Stimulated activated CD8-positive, alpha-beta memory T cell treated with anti-CD3 and anti-CD28 coated beads, Interleukin-15, amount 100 ng/mL, for 1 hour (primary cell): ENCODE measurements around the gene UTP11.

ENCODE experiments used
- DNase-seq: peaks from one replicate; pipeline ENCODE4 v3.0.0-alpha.2; 2020; ENCODE audit warnings: low read depth

UTP11 gene

DNA sequence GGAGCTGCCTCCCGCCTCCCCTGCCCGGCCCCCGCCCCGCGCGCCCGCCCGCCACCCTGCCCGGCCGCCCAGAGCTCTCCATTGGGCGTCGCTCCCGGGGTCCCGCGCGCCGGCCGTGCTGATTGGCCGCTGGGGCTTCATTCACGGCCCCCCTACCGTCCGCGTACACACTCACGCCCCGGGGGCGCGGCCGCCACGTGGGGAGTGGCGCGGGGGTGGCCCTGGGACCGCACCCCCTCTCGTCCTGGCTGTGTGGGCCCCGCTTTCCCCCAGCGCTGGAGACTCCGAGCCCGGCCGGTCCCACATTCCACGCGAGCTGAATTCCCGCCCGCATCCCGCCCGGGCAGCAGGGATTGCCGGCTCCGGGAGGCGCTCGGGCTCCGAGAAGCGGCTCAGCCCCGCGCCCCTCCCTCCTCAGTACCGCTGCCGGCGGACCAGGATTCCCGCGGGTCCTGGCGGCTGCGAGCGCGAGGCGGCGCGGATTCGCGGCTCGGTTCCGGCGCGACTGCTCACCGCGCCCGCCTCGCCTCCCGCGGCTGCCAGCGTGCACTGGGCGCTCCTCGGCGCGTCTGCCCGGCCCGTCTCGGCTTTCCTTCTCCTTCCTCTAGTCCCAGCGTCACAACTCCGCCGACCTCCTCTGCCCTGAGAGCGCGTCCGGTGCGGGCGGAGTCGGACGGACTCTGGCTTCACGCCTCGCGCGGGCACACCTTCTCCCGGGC, 34.5 kb downstream of the UTP11 start:
- peak; percentile 35 for DNase-seq

DNA sequence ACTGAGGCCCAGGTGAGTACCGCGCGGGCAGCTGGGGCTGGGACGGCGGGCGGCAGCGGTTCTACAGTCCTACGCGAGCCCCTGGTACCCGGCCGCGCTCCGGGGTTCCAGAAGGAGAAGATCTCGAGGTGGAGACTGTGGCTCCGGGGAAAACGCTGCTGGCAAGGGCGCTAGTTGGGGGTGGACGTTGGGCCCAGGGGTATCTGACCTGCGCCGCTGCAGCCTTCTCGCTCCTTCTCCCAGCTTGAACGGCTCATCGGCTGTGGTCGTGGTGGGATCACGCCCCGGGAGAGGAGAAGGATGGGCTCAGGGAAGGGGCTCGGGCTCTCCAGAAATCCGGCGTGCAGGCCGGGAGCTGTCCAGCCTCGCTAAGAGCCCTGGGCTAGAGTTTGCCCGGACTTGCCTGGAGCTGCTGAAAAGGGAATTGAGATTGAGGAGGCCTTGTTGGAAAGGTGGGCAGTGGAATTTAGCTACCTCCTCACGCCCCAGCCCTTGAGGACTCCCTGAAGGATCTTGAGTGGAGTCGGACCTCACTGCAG, 35.1 kb downstream of the UTP11 start:
- no peak for DNase-seq

DNA sequence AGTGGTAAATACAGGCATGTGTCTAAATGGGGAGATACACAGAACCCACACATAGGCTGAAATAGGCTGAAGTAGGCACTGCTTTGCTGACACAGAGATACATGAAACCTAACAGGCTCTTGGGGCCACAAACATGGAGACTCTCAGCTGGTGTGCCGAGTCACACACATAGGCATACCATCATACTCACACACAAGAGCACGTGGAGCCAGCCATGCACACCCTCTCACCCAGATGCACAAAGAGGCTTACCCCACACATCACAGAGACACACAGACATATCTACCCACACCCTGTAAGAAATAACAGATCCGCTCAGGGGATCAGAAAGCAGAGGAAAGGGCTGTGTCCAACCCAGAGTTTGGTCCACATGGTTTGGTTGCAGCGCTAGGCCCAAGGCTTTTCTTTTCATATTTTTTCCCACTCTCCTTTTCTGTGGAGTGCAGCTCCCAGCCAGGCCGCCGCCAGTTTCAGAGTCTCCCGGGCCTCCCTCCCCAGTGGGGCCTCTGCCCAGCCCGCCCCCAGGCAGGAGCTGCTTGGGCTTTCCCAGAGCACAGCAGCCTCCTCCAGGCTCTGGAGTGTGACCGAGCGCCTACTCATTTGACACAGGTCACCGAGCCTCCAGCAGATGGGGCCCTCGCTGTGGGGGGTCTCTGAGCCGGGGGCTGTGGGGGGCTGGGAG, 38.0 kb downstream of the UTP11 start:
- no peak for DNase-seq

DNA sequence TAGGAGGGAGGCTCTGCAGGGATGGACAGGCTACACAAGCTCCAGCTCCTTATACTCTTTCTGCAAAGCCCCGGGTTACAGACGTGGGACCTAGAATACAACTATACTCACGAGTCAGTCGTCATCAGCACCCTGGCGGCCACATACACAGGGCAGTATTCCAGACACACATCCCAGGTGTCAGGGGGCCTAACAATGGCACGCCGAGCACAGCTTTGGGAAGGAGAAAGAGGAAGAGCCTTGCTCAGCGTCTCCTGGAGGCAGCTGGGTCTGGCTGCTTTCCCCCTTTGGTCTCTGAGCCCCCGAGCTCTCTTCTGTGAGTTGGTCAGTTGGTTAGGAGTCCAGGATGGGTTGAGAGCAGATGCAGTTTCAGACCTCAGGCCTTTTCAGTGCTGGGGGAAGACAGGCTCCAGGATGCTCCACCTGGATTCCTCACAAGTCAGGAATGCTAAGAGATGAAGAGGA, 38.6 kb downstream of the UTP11 start:
- DNase-seq, result no peak

- DNase-seq, result no peak
These were observed 40.3 kb downstream of the UTP11 start for GRCh38 chr1:38052750-38053415.

GRCh38 chr1:38053416-38054091, 41.0 kb downstream of the UTP11 start:
- DNase-seq, result no peak

GRCh38 chr1:38055398-38055797, 42.9 kb downstream of the UTP11 start:
- DNase-seq, result no peak

DNA sequence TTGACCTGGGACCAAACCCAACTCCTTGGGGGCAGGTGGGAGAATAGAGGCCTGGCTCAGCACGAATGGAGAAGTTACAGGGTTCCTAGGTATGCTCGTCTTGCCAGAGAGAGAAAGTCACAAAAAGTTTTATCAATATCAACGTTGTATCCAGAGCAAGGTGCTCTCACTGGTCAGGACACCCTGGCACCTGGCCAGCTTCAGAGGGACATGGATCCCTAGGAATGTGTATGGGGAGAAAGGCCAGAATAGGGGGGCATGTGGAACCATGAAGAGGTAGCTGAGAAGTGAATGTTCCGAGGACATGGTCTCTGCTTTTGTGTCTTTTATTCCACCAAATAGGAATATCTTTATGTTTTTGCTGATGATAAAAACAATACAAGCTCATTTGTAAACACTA, 43.4 kb downstream of the UTP11 start:
- DNase-seq, result no peak

GRCh38 chr1:38059635-38060250, 47.2 kb downstream of the UTP11 start:
- no peak for DNase-seq

DNA sequence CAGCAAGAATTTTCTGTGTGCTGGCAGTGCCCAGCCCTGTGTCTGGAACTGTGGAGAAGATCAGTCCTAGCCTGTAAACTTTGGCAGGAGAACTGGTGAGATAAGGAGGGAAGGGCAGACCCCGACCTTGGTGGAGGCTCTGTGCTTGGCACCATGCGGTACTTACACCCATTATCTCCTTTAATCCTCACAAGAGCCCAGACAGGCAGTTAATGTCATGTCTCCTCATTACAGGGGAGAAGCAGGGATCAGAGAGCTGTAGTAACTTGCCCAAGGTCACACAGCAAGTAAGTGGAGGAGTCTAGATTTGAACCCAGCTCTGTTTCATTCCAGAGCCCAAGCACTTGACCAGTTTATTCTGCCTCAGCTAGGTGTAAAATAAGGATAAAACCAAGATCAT, 48.0 kb downstream of the UTP11 start:
- no peak for DNase-seq

GRCh38 chr1:38061290-38061689, 48.8 kb downstream of the UTP11 start:
- DNase-seq, result no peak

DNA sequence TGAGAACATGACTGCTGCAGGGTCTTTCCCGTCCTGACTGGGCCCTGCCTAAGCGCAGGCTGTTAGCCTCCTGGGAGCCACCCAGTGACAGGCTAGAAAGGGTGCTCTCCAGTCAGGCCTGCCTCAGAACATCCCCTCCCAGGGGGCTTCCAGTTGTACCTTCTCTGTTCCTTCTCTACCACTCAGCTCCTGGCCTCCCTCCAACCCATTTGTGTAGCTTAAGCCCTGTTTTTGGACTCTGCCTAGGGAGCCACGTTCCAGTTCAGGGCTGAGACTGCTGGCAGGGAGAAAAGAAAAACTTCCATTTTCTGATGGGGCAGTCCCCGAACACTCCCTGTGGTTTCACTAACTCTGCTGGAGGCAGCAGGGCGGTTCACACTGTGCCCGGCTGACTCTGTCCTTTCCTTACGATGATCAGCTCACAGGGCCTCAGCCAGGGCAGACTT, 49.4 kb downstream of the UTP11 start:
- no peak for DNase-seq

DNA sequence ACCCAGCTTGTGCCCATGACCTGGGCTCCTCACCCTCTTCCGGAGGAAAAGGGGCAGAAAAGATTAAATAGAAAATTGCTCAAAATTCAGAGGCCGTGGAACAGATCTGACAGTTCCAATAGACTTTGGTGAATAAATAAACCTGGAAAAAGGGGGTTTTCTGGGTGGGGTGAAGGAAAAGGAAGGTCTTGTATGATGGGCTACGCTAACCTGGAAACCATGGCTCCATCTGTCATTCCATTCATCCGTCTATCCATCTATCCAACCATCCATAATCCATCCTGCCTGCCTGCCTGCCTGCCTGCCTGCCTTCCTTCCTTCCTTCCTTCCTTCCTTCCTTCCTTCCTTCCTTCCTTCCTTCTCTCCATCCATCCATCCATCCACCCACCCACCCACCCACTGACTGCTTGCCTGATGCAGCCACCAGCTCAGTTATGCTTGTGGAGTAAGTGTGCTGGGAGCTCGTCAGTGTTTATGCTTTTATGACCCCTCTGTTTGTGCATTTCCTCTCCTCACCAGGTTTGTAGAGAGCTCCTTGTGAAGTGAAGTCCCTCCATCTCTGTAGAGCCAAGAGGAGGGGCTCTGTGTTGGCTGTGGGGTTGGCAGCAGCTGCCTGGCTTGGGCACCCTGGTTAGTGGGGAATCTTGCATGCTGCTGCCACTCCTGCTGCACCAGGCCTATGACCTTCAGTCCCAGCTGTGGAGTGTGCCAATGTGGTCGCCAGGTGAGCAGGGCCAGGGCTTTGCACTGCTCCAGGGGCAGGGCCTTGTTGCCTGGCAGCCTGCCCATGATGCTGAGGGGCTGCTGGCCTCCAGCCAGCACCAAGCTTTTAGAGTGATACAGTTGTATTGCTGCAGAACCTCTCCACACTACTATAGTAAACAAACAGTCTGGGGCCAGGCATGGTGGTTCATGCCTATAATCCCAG, 50.1 kb downstream of the UTP11 start:
- DNase-seq, result no peak

- no peak for DNase-seq
These were observed 51.1 kb downstream of the UTP11 start for GRCh38 chr1:38063616-38064015.

- no peak for DNase-seq
These were observed 51.8 kb downstream of the UTP11 start for GRCh38 chr1:38064197-38064903.

DNA sequence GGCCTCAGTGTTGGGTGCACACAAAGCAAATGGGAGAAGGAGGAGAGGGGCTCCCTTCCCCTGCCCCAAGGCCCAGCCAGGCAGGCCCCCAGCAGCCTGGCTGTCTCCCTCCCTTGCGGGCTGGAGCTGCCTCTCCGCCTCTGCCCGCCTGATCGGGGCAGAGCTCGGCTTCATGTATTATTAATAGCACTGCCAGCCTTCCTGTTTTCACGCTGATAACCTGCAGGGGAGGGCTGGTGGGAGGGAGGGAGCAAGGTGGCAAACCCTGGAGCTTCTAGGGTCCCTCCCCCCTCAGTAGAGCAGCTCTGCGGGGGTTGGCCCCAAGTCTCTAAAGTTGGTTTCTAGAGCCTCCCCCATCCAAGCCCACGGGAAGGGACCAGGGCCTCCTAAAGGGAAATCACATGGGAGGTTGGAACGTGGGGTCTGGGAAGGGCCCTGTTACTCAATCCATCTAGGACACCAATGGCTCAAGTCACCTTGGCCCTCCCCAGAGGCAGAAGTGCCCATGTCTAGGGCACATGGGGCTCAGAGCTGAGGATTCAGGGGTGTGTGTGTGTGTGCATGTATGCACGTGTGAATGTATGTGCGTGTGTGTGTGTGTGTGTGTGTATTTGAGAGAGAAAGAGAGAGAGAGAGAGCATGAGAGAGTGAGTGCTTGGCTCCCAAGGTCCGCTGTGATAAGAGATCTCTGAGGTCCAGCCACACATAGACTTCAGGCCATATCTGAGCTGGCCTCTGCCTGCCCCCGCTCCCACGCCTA, 55.9 kb downstream of the UTP11 start:
- DNase-seq, result no peak

DNA sequence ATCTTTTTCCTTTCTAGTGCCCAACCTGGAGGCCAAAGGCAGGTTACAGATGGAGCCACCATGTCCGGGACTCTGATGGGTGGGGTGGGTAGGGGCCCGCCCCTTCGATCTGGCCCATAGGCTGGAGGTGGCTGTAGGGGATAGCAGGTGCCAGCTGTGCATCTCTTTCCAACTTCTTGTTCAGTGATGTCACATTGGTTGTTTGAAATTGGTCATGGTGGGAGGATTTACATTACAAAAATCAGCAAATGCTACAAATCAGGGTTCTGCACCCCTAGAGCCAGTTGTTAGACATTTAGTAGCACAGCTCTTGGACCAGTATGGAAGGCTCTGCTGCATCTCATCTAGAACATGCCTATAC, 56.4 kb downstream of the UTP11 start:
- no peak for DNase-seq

- DNase-seq, result no peak
These were observed 59.0 kb downstream of the UTP11 start for GRCh38 chr1:38071312-38072256.
